ENCODE data around the gene CYTH1. TPM values are rescaled to one million over a fixed set of nuclear protein-coding genes. Genes with fewer than 3 reads are reported as not detected.

Gene CYTH1
- polyA plus RNA-seq, 2 of the 4 experiments (the other 2 are of a cell fraction), result 38.5 to 46.2 TPM

DNA sequence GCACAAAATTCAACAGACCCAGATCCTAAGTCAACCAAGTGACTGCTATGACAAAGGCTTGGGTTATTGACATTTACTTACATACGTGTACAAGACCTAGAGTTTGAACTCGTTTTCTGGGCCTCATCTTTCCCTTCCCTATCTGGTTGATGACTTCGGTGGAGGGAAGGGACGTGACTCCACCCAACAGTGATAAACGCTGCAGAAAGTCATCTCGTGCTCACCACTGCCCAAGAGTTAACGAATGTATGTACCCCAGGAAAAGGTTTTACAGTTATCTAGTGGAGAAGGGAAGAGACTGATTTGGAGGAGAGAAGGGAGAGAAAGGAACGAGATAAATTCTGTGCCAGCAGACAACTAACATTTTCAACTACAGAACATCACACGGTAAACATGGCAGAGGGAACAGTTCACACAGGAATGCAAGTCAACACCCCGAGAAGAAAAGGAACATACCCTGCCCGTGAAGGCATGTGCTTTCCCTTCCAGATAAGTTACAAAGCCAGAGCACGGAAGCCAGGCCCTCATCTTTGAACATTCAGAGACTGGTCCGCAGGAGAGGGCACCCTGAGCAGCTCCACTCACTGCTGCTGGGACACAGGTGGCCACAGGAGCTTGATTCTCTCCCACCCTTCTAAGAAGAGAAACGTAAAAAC lies 13.9 kb upstream of the CYTH1 start (continued):
- no peak for TF ChIP-seq EHMT2 (IDR thresholded peaks at IDR 0.05; ENCODE audit: low read depth)

- Histone ChIP-seq H3K27ac (no peak overlapping the region), H3K4me1 (peaks cover 3% of the 10 kb centered on the region; the same call in 1 of the 3 replicates), H3K9me3 (no peaks in the 10 kb centered on the region), H3K4me3 (no peak overlapping the region), H3K4me2 (no peak overlapping the region)
- FAIRE-seq, result no peak
- 90% methylated on average over 22 of the region's 22 CpGs for WGBS (ENCODE audit: missing lambda C conversion rate)
- ATAC-seq, result no peak
- ChIA-PET POLR2A (no interaction called here), CTCF (interaction anchor here (0.6 to 3.0 kb wide), 3 partner anchors 10 to 305 kb away, joined by 3 to 12 read pairs (median 3); no protein-coding TSS in a partner anchor)
- no peak for TF ChIP-seq BCL3 (IDR thresholded peaks at IDR 0.05)
- TF ChIP-seq BHLHE40 (IDR thresholded peaks at IDR 0.05; ENCODE audit: low read depth, low read length), result no peak
- TF ChIP-seq HOXB5 (CRISPR knock-in tag; IDR thresholded peaks at IDR 0.05), result no peak
- no peak for TF ChIP-seq NR3C1 (IDR thresholded peaks at IDR 0.05)
- TF ChIP-seq, protein P1, sequence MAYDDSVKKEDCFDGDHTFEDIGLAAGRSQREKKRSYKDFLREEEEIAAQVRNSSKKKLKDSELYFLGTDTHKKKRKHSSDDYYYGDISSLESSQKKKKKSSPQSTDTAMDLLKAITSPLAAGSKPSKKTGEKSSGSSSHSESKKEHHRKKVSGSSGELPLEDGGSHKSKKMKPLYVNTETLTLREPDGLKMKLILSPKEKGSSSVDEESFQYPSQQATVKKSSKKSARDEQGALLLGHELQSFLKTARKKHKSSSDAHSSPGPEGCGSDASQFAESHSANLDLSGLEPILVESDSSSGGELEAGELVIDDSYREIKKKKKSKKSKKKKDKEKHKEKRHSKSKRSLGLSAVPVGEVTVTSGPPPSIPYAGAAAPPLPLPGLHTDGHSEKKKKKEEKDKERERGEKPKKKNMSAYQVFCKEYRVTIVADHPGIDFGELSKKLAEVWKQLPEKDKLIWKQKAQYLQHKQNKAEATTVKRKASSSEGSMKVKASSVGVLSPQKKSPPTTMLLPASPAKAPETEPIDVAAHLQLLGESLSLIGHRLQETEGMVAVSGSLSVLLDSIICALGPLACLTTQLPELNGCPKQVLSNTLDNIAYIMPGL (CRISPR knock-in tag; IDR thresholded peaks at IDR 0.05; ENCODE audit: borderline replicate concordance), result no peak
- TF ChIP-seq FOSL2 (IDR thresholded peaks at IDR 0.05), result no peak
- TF ChIP-seq FOSL2 (CRISPR knock-in tag; IDR thresholded peaks at IDR 0.05), result no peak
- TF ChIP-seq RAD21 (conservative IDR thresholded peaks at IDR 0.05 in 1 of 2, IDR thresholded peaks at IDR 0.05 in 1 of 2), result no peak
- no peak for TF ChIP-seq USF2 (IDR thresholded peaks at IDR 0.05)
- TF ChIP-seq FOXS1 (CRISPR knock-in tag; IDR thresholded peaks at IDR 0.05), result no peak
- no peak for TF ChIP-seq MAX (IDR thresholded peaks at IDR 0.05)
- no peak for TF ChIP-seq MAZ (IDR thresholded peaks at IDR 0.05; ENCODE audit: borderline replicate concordance, low read depth, low read length)
- DNase-seq (ENCODE audit: low read depth in 1 of 2, low spot score in 1 of 2), result no peak
Observed at GRCh38 chr17:78794864-78795640, 13.0 kb upstream of the CYTH1 start.

- POLR2A ChIA-PET, result no interaction called here
Observed at GRCh38 chr17:78794399-78794798, 12.3 kb upstream of the CYTH1 start.

More at GRCh38 chr17:78794399-78794798, 12.3 kb upstream of the CYTH1 start:
- Histone ChIP-seq H3K4me1 (peaks cover 8% of the 10 kb centered on the region; the same call in 1 of the 3 replicates), H3K9me3 (no peaks in the 10 kb centered on the region), H3K27ac (no peak overlapping the region), H3K4me3 (no peak overlapping the region), H3K4me2 (no peak overlapping the region)
- CTCF ChIA-PET, result interaction anchor here (3.0 kb wide), 1 partner anchor 10 kb away, joined by 12 read pairs; no protein-coding TSS in a partner anchor
- WGBS (ENCODE audit: missing lambda C conversion rate), result 97% methylated on average over 16 of the region's 16 CpGs
- no peak for DNase-seq (ENCODE audit: low read depth in 1 of 2, low spot score in 1 of 2)
- no peak for ATAC-seq
- no peak for FAIRE-seq
- TF ChIP-seq, protein P2, sequence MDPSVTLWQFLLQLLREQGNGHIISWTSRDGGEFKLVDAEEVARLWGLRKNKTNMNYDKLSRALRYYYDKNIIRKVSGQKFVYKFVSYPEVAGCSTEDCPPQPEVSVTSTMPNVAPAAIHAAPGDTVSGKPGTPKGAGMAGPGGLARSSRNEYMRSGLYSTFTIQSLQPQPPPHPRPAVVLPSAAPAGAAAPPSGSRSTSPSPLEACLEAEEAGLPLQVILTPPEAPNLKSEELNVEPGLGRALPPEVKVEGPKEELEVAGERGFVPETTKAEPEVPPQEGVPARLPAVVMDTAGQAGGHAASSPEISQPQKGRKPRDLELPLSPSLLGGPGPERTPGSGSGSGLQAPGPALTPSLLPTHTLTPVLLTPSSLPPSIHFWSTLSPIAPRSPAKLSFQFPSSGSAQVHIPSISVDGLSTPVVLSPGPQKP (IDR thresholded peaks at IDR 0.05; ENCODE audit: low read depth, low read length), result no peak
- TF ChIP-seq CHD4 (IDR thresholded peaks at IDR 0.05; ENCODE audit: borderline replicate concordance) (no peak), FOSL2 (IDR thresholded peaks at IDR 0.05) (no peak), FOSL2 (CRISPR knock-in tag; IDR thresholded peaks at IDR 0.05) (no peak), NR3C1 (IDR thresholded peaks at IDR 0.05) (no peak), PHF8 (IDR thresholded peaks at IDR 0.05; ENCODE audit: borderline replicate concordance, low read depth) (no peak), SMC3 (IDR thresholded peaks at IDR 0.05) (no peak), CEBPB (IDR thresholded peaks at IDR 0.05) (no peak)
